ENCODE results near the gene SDHA.
"Not testable (repeated sequence)": the region's sequence is repeated elsewhere in the genome, so short reads cannot be mapped to it uniquely, and the experiment has no call there.

The SDHA gene

GRCh38 chr5:198516-199196 is 19.5 kb upstream of the SDHA start:
- DNase-seq (ENCODE audit: low read depth): no peak

GRCh38 chr5:199197-199949 is 18.7 kb upstream of the SDHA start:
- DNase-seq (ENCODE audit: low read depth): no peak

GRCh38 chr5:199950-200645 is 18.0 kb upstream of the SDHA start:
- no peak for DNase-seq (ENCODE audit: low read depth)

GRCh38 chr5:200985-201384 is 17.1 kb upstream of the SDHA start:
- no peak for DNase-seq (ENCODE audit: low read depth)

- DNase-seq (ENCODE audit: low read depth): no peak
Measured at GRCh38 chr5:201672-202071, 16.4 kb upstream of the SDHA start.

GRCh38 chr5:203246-203930 is 14.7 kb upstream of the SDHA start:
- no peak for DNase-seq (ENCODE audit: low read depth)

GRCh38 chr5:204001-204400 is 14.1 kb upstream of the SDHA start:
- no peak for DNase-seq (ENCODE audit: low read depth)

GRCh38 chr5:204462-204861 is 13.7 kb upstream of the SDHA start:
- DNase-seq (ENCODE audit: low read depth): no peak

- DNase-seq (ENCODE audit: low read depth): no peak
Measured at GRCh38 chr5:204966-205670, 13.0 kb upstream of the SDHA start.

- DNase-seq (ENCODE audit: low read depth): no peak
Measured at GRCh38 chr5:206406-206805, 11.7 kb upstream of the SDHA start.

- no peak for DNase-seq (ENCODE audit: low read depth)
Measured at GRCh38 chr5:206927-207536, 11.1 kb upstream of the SDHA start.

GRCh38 chr5:207599-207998 is 10.5 kb upstream of the SDHA start:
- no peak for DNase-seq (ENCODE audit: low read depth)

- DNase-seq (ENCODE audit: low read depth): no peak
Measured at GRCh38 chr5:208449-209114, 9.5 kb upstream of the SDHA start.

GRCh38 chr5:213803-214395 is 4.2 kb upstream of the SDHA start:
- no peak for DNase-seq (ENCODE audit: low read depth)

GRCh38 chr5:215256-215655 is 2.9 kb upstream of the SDHA start:
- not testable (repeated sequence) for DNase-seq (ENCODE audit: low read depth)

GRCh38 chr5:216076-216475 is 2.0 kb upstream of the SDHA start:
- DNase-seq (ENCODE audit: low read depth): not testable (repeated sequence)

- DNase-seq (ENCODE audit: low read depth): peak; percentile 8
Measured at GRCh38 chr5:218457-219291, 554 bp downstream of the SDHA start.

GRCh38 chr5:219460-219863 is 1.3 kb downstream of the SDHA start:
- DNase-seq (ENCODE audit: low read depth): no peak

GRCh38 chr5:219991-220390 is 1.9 kb downstream of the SDHA start:
- no peak for DNase-seq (ENCODE audit: low read depth)
